PC-3 (cell line): ENCODE measurements around the gene GAPDH. TPM values are rescaled to one million over a fixed set of nuclear protein-coding genes. Genes with fewer than 3 reads are reported as not detected.
"Not testable (repeated sequence)": the region's sequence is repeated elsewhere in the genome, so short reads cannot be mapped to it uniquely, and the experiment has no call there.

ENCODE experiments used
- ATAC-seq: fragments of 200-7000 bp; cut with Tn5 transposase; 2 replicates; pipeline ENCODE4 v1.9.1; 2020; ENCODE audit warnings: mild to moderate bottlenecking, moderate library complexity
- BruUV-seq: library from RNA; stranded (reverse); fragments of 400-500 nt; replicated peaks from 2 replicates; lab custom pipeline; 2021; lab: Mats Ljungman, UMichigan
- CTCF ChIA-PET: fragments of 300-600 bp; sonication (Branson Sonifier 250); formaldehyde crosslinking; loops from one replicate; lab custom pipeline; 2022; ENCODE audit warnings: antibody characterized with exemption; lab: Charles Lee
- POLR2A ChIA-PET: fragments of 300-600 bp; sonication (Branson Sonifier 250); formaldehyde crosslinking; loops from one replicate; lab custom pipeline; 2022; ENCODE audit warnings: antibody characterized with exemption; ENCODE audit not compliant: unreplicated experiment; lab: Charles Lee
- DNase-seq: peaks from one replicate; pipeline ENCODE4 v3.0.0-alpha.2; 2015
- H2AFZ ChIP-seq: fragments of 300-600 bp; sonication (generic); 2 replicates; pipeline ENCODE4 v1.6.0; 2016; ENCODE audit warnings: antibody characterized with exemption, low read length
- H3F3A ChIP-seq: fragments of 300-600 bp; sonication (generic); one replicate; pipeline ENCODE4 v1.6.0; 2017; ENCODE audit warnings: antibody characterized with exemption, low read length, control low read depth, mild to moderate bottlenecking; ENCODE audit not compliant: unreplicated experiment
- H3K27ac ChIP-seq: fragments of 300-600 bp; sonication (generic); 2 replicates; pipeline ENCODE4 v1.5.1; 2016; ENCODE audit warnings: mild to moderate bottlenecking, low read length
- H3K27me3 ChIP-seq: fragments of 300-600 bp; sonication (generic); 2 replicates; pipeline ENCODE4 v1.6.1; 2016; ENCODE audit warnings: low read length, mixed read lengths
- H3K36me3 ChIP-seq: fragments of 300-600 bp; sonication (generic); 2 replicates; pipeline ENCODE4 v1.6.1; 2016; ENCODE audit warnings: low read depth, mixed run types, low read length, mixed read lengths
- H3K4me1 ChIP-seq: fragments of 300-600 bp; sonication (generic); 2 replicates; pipeline ENCODE4 v1.5.1; 2016; ENCODE audit warnings: low read length; ENCODE audit not compliant: insufficient read depth
- H3K4me2 ChIP-seq: fragments of 300-600 bp; sonication (generic); 2 replicates; pipeline ENCODE4 v1.6.0; 2016; ENCODE audit warnings: low read length
- H3K4me3 ChIP-seq: fragments of 300-600 bp; sonication (generic); 2 replicates; pipeline ENCODE4 v1.5.1; 2016; ENCODE audit warnings: mild to moderate bottlenecking, low read length, mixed read lengths
- H3K79me2 ChIP-seq: fragments of 300-600 bp; sonication (generic); 2 replicates; pipeline ENCODE4 v1.6.1; 2017; ENCODE audit warnings: low read length, mixed read lengths
- H3K9ac ChIP-seq: fragments of 300-600 bp; sonication (generic); 2 replicates; pipeline ENCODE4 v1.6.0; 2016; ENCODE audit warnings: mild to moderate bottlenecking, low read length
- H3K9me2 ChIP-seq: fragments of 300-600 bp; sonication (generic); replicated peaks from 2 replicates; pipeline ENCODE4 v1.6.1; 2016; ENCODE audit warnings: mixed run types, low read length, mixed read lengths
- H3K9me3 ChIP-seq: fragments of 300-600 bp; sonication (generic); 2 replicates; pipeline ENCODE4 v1.6.1; 2016; ENCODE audit warnings: low read length, mixed read lengths
- H4K20me1 ChIP-seq: fragments of 300-600 bp; sonication (generic); 2 replicates; pipeline ENCODE4 v1.6.1; 2016; ENCODE audit warnings: low read length, mixed read lengths
- EZH2 ChIP-seq: fragments of 300-600 bp; sonication (generic); IDR thresholded peaks from one replicate; pipeline ENCODE4 v1.6.1; 2017; ENCODE audit warnings: antibody characterized with exemption, mild to moderate bottlenecking, low read length; ENCODE audit not compliant: unreplicated experiment
- EZH2phosphoT487 ChIP-seq: fragments of 300-600 bp; sonication (generic); IDR thresholded peaks from 2 replicates; pipeline ENCODE4 v1.6.1; 2018; ENCODE audit warnings: mild to moderate bottlenecking, antibody characterized with exemption, low read length, borderline replicate concordance
- intact Hi-C: fragments of 100-400 bp; cut with micrococcal nuclease; formaldehyde crosslinking; loops from 2 replicates; pipeline ENCODE4 v1.9.0; 2023
- total RNA-seq: library from RNA; depleted of rRNA; stranded (reverse); fragments of >200 nt; gene quantifications from 2 replicates; pipeline ENCODE4 v1.2.3, GENCODE V29; 2014; rRNA removed
- TF ChIP-seq, protein P1 (sequence below): fragments of 300-600 bp; sonication (generic); conservative IDR thresholded peaks from 2 replicates; pipeline ENCODE4 v1.5.1; 2017; ENCODE audit warnings: antibody characterized with exemption, low read depth, mild to moderate bottlenecking, low read length

Gene GAPDH
- total RNA-seq, 1 experiment from 2014 or later, result 7,326 TPM

DNA sequence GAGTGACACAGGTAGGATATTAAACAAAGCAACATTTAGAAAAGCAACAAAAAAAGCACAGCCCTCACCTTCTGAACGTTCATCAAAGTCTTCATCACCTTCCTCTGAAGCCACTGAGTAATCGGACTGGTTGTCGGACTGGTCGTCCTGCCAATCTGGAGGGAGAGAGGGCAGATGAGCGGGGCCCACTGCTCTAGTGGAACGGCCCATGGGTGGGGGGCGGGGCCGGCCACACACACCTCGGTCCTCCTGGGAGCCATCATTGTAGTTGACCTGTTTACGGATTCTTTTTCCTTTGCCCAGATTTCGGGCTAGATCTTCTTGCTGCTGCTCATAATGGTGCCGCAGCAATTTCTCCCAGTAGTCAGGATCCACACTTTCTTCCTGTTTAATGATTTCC lies 48.6 kb downstream of the GAPDH start:
- CTCF ChIA-PET, result no interaction called here

DNA sequence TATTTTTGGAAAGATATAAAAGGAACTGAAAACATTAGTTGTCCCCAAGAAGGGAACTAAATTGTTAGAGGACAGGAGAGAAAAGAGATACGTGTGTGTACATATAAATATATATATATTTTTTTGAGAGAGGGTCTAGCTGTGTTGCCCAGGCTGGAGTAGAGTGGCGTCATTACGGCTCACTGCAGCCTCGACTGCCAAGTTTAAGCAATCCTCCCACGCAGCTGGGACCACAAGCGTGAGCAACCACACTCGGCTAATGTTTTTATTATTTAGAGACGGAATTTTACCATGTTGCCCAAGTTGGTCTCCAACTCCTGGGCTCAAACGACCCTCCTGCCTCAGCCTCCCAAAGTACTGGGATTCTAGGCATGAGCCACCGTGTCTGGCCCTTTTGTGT lies 50.0 kb downstream of the GAPDH start:
- Histone ChIP-seq H3K27me3 (no peaks in the 10 kb centered on the region), H3K27ac (no peak overlapping the region), H3K4me3 (no peak overlapping the region), H3K4me1 (no peaks in the 10 kb centered on the region), H3K9me3 (no peaks in the 10 kb centered on the region), H3K79me2 (no peaks in the 10 kb centered on the region), H3F3A (no peaks in the 10 kb centered on the region), H3K4me2 (no peak overlapping the region), H3K9ac (no peak overlapping the region), H3K9me2 (no peaks in the 10 kb centered on the region), H2AFZ (no peak overlapping the region), H4K20me1 (no peaks in the 10 kb centered on the region), H3K36me3 (peaks cover 57% of the 10 kb centered on the region)
- no peak for DNase-seq
- intact Hi-C loops, result no loop called here
- CTCF ChIA-PET, result no interaction called here
- TF ChIP-seq, protein P1, sequence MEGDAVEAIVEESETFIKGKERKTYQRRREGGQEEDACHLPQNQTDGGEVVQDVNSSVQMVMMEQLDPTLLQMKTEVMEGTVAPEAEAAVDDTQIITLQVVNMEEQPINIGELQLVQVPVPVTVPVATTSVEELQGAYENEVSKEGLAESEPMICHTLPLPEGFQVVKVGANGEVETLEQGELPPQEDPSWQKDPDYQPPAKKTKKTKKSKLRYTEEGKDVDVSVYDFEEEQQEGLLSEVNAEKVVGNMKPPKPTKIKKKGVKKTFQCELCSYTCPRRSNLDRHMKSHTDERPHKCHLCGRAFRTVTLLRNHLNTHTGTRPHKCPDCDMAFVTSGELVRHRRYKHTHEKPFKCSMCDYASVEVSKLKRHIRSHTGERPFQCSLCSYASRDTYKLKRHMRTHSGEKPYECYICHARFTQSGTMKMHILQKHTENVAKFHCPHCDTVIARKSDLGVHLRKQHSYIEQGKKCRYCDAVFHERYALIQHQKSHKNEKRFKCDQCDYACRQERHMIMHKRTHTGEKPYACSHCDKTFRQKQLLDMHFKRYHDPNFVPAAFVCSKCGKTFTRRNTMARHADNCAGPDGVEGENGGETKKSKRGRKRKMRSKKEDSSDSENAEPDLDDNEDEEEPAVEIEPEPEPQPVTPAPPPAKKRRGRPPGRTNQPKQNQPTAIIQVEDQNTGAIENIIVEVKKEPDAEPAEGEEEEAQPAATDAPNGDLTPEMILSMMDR, result no peak
- no peak for TF ChIP-seq EZH2
- TF ChIP-seq EZH2phosphoT487, result no peak
- ATAC-seq, result no peak
- POLR2A ChIA-PET, result no interaction called here
- no TSS peak for BruUV-seq

More for the DNA sequence above, 48.6 kb downstream of the GAPDH start:
- no peaks in the 10 kb centered on the region for H3K4me1 ChIP-seq
- POLR2A ChIA-PET, result no interaction called here
- no peaks in the 10 kb centered on the region for H3K27me3 ChIP-seq
- no peak overlapping the region for H3K27ac ChIP-seq
- no peaks in the 10 kb centered on the region for H3F3A ChIP-seq
- no peak overlapping the region for H3K9ac ChIP-seq
- no peaks in the 10 kb centered on the region for H3K79me2 ChIP-seq
- H3K4me3 ChIP-seq, result no peak overlapping the region
- no peaks in the 10 kb centered on the region for H4K20me1 ChIP-seq
- TF ChIP-seq, protein P1, result no peak
- no peak for TF ChIP-seq EZH2phosphoT487
- no peak for TF ChIP-seq EZH2
- no peak overlapping the region for H3K4me2 ChIP-seq
- H3K36me3 ChIP-seq, result peaks cover 57% of the 10 kb centered on the region
- no peaks in the 10 kb centered on the region for H3K9me2 ChIP-seq
- no peak for ATAC-seq
- H2AFZ ChIP-seq, result no peak overlapping the region
- H3K9me3 ChIP-seq, result no peaks in the 10 kb centered on the region
- no peak for DNase-seq
- no TSS peak for BruUV-seq
- intact Hi-C loops, result no loop called here

DNA sequence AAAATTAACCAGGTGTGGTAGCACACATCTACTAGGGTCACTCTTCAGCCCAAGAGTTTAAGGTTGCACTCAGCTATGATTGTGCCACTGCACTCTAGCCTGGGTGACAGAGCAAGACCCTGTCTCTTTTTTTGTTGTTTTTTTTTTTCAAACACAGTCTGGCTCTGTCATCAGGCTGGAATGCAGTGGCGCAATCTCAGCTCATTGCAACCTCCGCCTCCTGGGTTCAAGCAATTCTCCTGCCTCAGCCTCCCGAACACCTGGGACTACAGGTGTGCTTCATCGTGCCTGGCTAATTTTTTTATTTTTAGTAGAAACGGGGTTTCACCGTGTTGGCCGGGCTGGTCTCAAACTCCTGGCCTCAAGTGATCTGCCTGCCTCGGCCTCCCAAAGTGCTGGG lies 52.3 kb downstream of the GAPDH start:
- H3K4me2 ChIP-seq, H3K27me3 ChIP-seq, H4K20me1 ChIP-seq, H3K9me2 ChIP-seq, H2AFZ ChIP-seq, H3K9me3 ChIP-seq, H3K4me3 ChIP-seq, POLR2A ChIA-PET, H3K79me2 ChIP-seq, H3K27ac ChIP-seq, H3K4me1 ChIP-seq, H3F3A ChIP-seq, H3K9ac ChIP-seq, BruUV-seq, ATAC-seq, intact Hi-C loops, DNase-seq, CTCF ChIA-PET: not testable (repeated sequence)
- H3K36me3 ChIP-seq, result peaks cover 61% of the 10 kb centered on the region

Other genes with a start within 250 kb of the GAPDH start
- gene PLEKHG6, start 223.8 kb upstream of the GAPDH start, total RNA-seq, result 18.0 and 18.4 TPM in 2 replicates
- 95.1 and 97.4 TPM in 2 replicates for gene TNFRSF1A, start 192.4 kb upstream of the GAPDH start, total RNA-seq
- gene SCNN1A, start 159.0 kb upstream of the GAPDH start, total RNA-seq, result 2.3 and 2.9 TPM in 2 replicates
- gene LTBR, start 150.4 kb upstream of the GAPDH start, total RNA-seq, result 160 and 163 TPM in 2 replicates
- not detected in 2 replicates for gene CD27, start 89.6 kb upstream of the GAPDH start, total RNA-seq
- 0.47 and 1.8 TPM in 2 replicates for gene TAPBPL, start 82.5 kb upstream of the GAPDH start, total RNA-seq
- gene VAMP1, start 63.8 kb upstream of the GAPDH start, total RNA-seq, result 9.3 and 13.9 TPM in 2 replicates
- 135 and 157 TPM in 2 replicates for gene MRPL51, start 41.3 kb upstream of the GAPDH start, total RNA-seq
- gene NCAPD2, start 40.4 kb upstream of the GAPDH start, total RNA-seq, result 105 TPM in 2 replicates
- gene IFFO1, start 21.5 kb downstream of the GAPDH start, total RNA-seq, result 0.11 and 1.0 TPM in 2 replicates
- gene NOP2, start 33.8 kb downstream of the GAPDH start, total RNA-seq, result 63.3 and 83.8 TPM in 2 replicates
- gene CHD4, start 72.9 kb downstream of the GAPDH start, total RNA-seq, result 216 and 231 TPM in 2 replicates
- gene LPAR5, start 101.4 kb downstream of the GAPDH start, total RNA-seq, result 2.3 and 4.3 TPM in 2 replicates
- gene ACRBP, start 112.9 kb downstream of the GAPDH start, total RNA-seq, result 0.77 TPM in 1 of 2 replicates, not detected in the other
- gene ING4, start 128.6 kb downstream of the GAPDH start, total RNA-seq, result 17.0 and 23.8 TPM in 2 replicates
- 19.6 and 22.3 TPM in 2 replicates for gene ZNF384, start 154.9 kb downstream of the GAPDH start, total RNA-seq
- gene PIANP, start 166.3 kb downstream of the GAPDH start, total RNA-seq, result not detected in 2 replicates
- gene COPS7A, start 189.5 kb downstream of the GAPDH start, total RNA-seq, result 82.3 and 86.9 TPM in 2 replicates
- gene MLF2, start 218.6 kb downstream of the GAPDH start, total RNA-seq, result 222 and 248 TPM in 2 replicates
- 46.4 and 84.7 TPM in 2 replicates for gene PTMS, start 231.8 kb downstream of the GAPDH start, total RNA-seq
- 0.40 and 0.58 TPM in 2 replicates for gene LAG3, start 238.0 kb downstream of the GAPDH start, total RNA-seq